B cell (primary cell): ENCODE measurements around the gene TASOR.

Source experiments
- CTCF ChIP-seq: fragments of 200-600 bp; IDR thresholded peaks from one replicate; pipeline ENCODE4 v1.8.0; 2022; ENCODE audit warnings: antibody characterized with exemption, mild to moderate bottlenecking
- EZH2 ChIP-seq: IDR thresholded peaks from 2 replicates; pipeline ENCODE4 v1.6.1; 2012; ENCODE audit warnings: borderline replicate concordance, low read depth, mild to moderate bottlenecking, moderate library complexity, low read length; ENCODE audit not compliant: insufficient read depth, poor library complexity, severe bottlenecking

GRCh38 chr3:56655709-56656108 lies 27.4 kb downstream of the TASOR start:
- TF ChIP-seq CTCF (no peak), EZH2 (no peak)
